Tibial nerve (tissue), 3 donors: ENCODE data around the gene FXYD1.

ENCODE experiments used
- CTCF ChIP-seq, 5 experiments: fragments of 200-600 bp in 3 of 5; fragments of 450-650 bp in 2 of 5; sonication (generic) in 3 of 5; IDR thresholded peaks; one replicate each; pipeline ENCODE4 v1.5.1; 2016 to 2019; ENCODE audit warnings: antibody characterized with exemption in 5 of 5, mild to moderate bottlenecking in 3 of 5, moderate library complexity in 2 of 5
- POLR2A ChIP-seq, 2 donors: fragments of 450-650 bp; IDR thresholded peaks; one replicate each; pipeline ENCODE4 v1.6.1; 2017; ENCODE audit warnings: antibody characterized with exemption in 2 of 2, mild to moderate bottlenecking in 2 of 2, moderate library complexity in 2 of 2

DNA sequence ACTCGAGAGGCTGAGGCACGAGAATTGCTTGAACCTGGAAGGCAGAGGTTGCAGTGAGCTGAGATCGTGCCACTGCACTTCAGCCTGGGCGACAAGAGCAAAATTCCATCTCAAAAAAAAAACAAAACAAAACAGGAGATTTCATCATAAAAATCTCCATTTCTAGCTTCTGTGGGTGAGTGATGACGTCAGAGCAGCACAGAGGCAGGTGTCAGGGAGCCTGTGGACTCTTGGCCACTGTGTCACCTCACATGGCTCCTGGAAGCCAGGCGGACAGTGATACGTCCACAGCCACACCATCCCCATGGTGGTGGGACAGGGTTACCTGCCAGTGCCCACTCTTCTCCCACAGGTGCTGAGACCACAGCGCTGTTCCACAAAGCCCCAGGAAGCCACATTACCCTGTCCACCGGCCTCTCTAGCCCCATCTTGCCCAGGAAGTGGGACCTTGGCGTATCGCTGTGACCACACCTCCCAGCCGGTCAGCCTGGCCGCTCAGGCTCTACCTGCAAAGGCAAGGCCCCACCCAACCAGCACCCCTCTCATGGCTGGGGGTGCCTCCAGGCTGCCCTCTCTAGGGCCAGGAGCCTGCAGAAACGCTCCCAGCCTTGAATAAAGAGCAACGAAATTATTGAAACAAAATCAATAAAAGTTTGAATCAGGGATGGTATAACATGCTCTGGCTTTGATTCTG, 25.5 kb upstream of the FXYD1 start:
- TF ChIP-seq CTCF (IDR thresholded peaks at IDR 0.05) (no peak), POLR2A (IDR thresholded peaks at IDR 0.05) (no peak)
